ENCODE data around the gene C1orf21.
"Not testable (repeated sequence)": the region's sequence is repeated elsewhere in the genome, so short reads cannot be mapped to it uniquely, and the experiment has no call there.

The C1orf21 gene

DNA sequence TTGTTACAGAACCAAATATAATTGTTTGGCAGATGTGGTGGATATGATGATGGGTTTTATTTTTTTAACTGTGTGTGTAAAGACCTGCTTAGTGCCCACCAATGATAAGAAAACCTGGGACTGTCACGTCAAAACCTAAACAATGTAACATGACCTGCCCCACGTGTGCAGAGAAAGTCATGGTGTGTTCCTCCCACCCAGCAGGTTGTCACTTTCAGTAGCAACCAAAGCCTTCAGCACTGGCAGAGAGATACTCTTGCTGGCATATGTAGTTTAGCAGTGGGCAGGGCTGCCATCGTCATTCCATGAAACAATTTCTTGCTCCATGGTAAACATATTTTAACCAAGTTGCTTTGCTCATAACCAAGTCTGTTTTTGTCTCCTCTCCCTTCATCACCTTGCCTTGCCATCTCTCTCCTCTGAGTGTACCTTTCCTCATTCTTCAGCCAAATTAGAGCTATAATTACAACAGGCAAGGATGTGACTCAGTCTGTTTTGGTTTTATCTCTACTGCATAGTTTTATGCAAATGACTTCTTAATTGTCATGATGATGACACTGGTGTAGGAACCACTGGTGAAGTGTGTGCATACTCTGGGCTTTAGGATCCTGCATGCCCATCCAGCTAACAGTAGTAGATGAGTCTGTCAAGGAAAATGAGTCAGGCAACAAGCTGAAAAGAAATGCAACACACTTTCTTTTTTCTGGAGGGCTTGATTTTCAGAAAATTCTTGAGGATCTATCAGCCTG is 217.5 kb downstream of the C1orf21 start:
- no peak for DNase-seq (ENCODE audit: low read depth)

GRCh38 chr1:184605941-184606340 is 219.1 kb downstream of the C1orf21 start:
- no peak for DNase-seq (ENCODE audit: low read depth)

- DNase-seq (ENCODE audit: low read depth): no peak
Measured at GRCh38 chr1:184606786-184607185, 220.0 kb downstream of the C1orf21 start.

- no peak for DNase-seq (ENCODE audit: low read depth)
Measured at GRCh38 chr1:184608581-184608980, 221.8 kb downstream of the C1orf21 start.

DNA sequence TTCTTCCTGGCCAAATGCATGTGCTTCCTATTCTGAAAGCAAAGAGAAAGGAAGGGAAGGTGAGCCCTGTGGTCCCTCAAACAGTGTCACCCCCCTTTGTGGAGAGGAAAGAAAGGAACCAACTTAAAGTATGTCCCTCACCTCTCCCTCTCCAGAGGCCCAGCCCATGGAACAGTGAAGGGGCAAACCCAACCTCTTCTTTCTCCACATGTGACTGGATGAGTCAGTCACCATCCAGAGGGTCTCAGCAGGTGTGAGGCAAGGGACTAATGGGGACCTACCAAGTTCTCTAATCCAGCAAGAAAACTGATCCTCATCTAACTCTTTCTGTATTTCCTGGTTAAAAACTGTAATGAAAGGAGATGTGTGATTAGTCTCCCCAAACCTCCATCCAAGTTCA is 222.2 kb downstream of the C1orf21 start:
- DNase-seq (ENCODE audit: low read depth): no peak

GRCh38 chr1:184610876-184611595 is 224.2 kb downstream of the C1orf21 start:
- DNase-seq (ENCODE audit: low read depth): no peak

DNA sequence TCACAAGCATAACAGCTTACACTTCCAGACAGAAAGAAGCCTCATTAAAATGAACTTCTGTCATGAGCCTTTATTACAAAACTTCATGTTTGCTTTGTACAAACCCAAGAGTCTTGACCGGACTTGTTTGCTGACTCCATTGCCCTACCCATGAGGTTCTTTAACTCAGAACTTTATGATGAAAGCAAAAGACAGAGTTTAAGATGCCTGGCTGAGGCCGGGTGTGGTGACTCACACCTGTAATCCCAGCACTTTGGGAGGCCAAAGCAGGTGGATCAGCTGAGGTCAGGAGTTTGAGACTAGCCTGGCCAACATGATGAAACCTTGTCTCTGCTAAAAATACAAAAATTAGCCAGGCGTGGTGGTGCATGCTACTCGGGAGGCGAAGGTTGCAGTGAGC is 225.4 kb downstream of the C1orf21 start:
- DNase-seq (ENCODE audit: low read depth): not testable (repeated sequence)

DNA sequence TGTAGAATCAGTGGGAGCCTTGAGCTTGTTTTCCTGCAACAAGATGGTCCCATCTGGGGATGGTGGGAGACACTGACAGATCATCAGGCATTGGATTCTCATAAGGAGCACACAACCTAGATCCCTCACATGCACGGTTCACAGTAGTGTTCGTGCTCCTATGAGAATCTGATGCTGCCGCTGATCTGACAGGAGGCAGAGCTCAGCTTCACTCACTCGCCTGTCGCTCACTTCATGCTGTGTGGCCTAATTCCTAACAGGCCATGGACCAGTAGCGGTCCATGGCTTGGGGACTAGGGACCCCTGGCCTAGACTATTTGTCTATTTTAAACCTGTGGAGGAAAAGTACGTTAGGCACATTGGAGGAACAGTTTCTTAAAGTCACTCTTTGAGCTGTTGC is 227.8 kb downstream of the C1orf21 start:
- no peak for DNase-seq (ENCODE audit: low read depth)

GRCh38 chr1:184615301-184615700 is 228.5 kb downstream of the C1orf21 start:
- DNase-seq (ENCODE audit: low read depth): no peak

DNA sequence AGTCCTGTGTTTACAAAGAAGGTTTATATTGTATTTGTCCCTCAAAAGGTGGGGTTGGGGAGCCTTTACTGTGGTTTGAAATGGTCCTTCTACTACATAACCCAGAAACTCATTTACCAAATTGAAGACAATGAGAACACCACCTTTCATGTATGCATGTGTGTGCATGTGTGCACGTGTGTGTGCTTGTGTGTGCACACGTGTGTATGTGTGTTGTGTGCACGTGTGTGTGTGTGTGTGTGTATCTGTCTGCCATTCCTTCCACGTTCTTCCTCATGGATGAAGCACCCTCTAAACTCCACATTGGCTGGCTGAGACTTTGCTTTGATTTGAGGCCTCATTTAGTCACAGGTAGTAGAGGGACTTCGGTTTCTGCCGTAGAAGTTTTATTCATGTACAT is 229.7 kb downstream of the C1orf21 start:
- DNase-seq (ENCODE audit: low read depth): no peak

DNA sequence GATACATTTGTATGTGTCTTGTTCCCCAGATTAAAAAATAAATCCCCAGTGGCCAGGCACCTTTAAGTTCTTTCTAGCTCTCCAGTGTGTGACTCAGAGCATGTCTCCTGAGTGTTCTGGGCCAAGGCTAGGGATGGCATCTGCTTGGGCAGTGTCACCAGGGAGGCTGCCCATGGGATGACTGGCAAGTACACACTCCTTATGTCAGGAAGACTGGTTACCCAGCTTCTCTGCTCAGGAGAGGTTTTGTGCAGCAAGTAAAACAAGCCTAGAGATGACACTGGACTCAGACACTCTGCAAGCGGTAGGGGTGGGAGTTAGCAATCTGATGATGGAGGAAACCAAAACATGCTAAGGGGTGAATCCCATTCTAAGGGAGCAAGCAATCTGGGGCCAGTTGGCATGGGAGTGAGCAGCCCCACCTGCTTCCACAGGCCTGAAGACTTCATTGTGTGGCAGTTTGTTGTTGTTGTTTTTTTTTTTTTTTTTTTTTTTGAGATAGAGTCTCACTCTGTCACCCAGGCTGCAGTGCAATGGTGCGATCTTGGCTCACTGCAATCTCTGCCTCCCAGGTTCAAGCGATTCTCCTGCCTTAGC is 230.7 kb downstream of the C1orf21 start:
- DNase-seq (ENCODE audit: low read depth): no peak

- no peak for DNase-seq (ENCODE audit: low read depth)
Measured at GRCh38 chr1:184618851-184619250, 232.0 kb downstream of the C1orf21 start.

GRCh38 chr1:184620469-184620868 is 233.6 kb downstream of the C1orf21 start:
- DNase-seq (ENCODE audit: low read depth): no peak

GRCh38 chr1:184621260-184621659 is 234.4 kb downstream of the C1orf21 start:
- DNase-seq (ENCODE audit: low read depth): no peak

DNA sequence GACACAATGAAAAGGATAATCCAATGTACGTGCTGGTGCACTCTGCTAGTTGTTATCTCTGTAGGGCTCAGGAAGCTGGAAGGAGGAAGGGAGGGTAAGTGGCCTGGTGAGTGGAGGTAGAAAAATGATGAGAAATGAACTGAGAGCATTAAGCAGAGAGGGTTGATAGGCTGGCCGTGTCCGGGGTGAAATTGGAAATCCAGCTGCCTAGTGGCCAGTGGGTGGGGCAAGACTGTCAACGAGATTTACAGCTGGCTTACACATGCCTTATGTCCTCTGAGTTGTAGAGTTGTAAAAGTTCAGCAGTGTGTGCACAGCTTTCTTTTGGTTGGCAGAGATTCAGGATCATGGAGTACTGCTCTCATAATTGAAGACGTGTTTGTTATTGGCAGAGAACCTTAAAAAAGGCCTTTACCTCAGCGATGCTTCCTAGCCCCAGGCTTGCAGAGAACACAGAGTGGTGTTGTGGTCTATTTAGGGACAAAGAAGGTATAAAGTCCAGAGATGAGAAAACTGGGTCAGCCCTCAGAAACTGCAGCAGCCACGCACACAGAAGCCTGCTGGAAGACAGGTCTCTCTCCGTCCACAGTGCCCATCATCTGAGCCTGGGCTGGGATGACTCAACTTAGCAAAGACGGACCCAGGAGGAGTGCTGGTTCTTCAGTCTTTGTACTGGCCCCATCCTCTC is 235.5 kb downstream of the C1orf21 start:
- DNase-seq (ENCODE audit: low read depth): peak; percentile 37

- no peak for DNase-seq (ENCODE audit: low read depth)
Measured at GRCh38 chr1:184623404-184623803, 236.6 kb downstream of the C1orf21 start.

- no peak for DNase-seq (ENCODE audit: low read depth)
Measured at GRCh38 chr1:184624051-184624450, 237.2 kb downstream of the C1orf21 start.

GRCh38 chr1:184624626-184625025 is 237.8 kb downstream of the C1orf21 start:
- DNase-seq (ENCODE audit: low read depth): no peak

DNA sequence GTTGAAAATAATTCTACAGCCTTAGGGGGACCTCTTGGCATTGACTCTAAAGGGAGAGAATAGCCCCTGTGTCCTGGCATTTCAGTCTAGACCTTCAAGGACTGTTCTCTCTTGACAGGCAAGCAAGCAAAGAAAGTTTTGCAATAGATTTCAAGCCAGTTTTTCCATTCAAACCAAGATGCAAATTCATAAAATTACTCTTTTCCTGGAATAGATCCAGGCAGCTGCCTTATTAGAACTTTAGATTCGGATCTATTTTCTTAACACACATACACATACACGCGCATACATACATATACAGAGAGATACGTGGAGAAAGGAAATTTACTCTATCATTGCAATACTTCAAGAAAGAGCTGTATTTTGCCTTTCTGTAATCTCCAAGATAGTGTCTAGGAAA is 238.4 kb downstream of the C1orf21 start:
- DNase-seq (ENCODE audit: low read depth): no peak

DNA sequence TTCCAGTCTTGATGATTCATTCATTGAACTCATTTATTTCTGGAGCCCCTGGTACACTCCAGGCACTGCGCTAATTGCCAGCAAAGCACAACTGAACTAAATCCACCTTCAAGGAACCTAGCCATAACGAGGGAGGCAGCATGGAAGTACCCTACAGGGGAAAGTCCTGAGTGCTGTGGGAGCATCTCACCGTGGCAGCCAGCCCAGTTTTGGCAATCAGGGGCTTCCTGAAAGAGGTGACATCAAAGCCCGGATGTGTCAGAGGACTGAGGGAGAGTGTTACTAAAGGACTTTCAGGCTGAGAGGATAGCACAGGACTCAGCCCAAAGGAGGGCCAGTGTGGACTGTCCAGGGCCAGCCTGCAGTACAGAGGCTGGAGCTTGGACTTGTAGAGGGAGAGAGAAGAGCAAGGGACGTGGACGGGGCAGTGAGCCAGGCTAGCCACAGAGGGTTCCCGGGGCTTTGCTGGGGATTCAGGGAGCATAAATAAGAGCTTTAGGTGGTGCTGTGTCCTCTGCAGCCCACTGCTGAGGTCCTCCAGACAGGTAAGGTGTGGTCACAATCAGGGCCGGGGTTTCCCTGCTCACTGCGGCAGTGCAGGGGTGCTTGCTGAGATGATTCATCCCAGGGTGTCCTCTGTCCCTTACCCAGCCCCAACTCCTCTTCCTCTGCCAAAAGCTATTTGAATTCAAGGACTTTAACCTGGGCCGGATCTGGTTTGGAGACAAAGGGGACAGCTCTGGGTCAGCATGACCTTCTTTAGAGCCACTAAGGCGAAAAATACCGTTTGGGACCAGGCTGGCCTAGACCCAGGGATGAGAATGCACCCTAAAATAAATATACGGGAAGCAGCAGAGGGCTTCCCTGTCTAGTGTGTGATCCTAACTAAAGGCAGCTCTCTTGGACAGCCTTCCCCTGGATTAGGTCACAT is 239.5 kb downstream of the C1orf21 start:
- DNase-seq (ENCODE audit: low read depth): no peak

GRCh38 chr1:184627007-184627341 is 240.1 kb downstream of the C1orf21 start:
- no peak for DNase-seq (ENCODE audit: low read depth)

- DNase-seq (ENCODE audit: low read depth): no peak
Measured at GRCh38 chr1:184629266-184629665, 242.4 kb downstream of the C1orf21 start.

All from non-pigmented ciliary epithelial cell (primary cell).